Anterior cingulate cortex (tissue), 58 donors: ENCODE results near the gene ORMDL1.
"Not testable (repeated sequence)": the region's sequence is repeated elsewhere in the genome, so short reads cannot be mapped to it uniquely, and the experiment has no call there.

ENCODE experiments used
- DNase-seq, 58 donors: peaks; one replicate each; lab custom pipeline; 2025; lab: John Stamatoyannopoulos, UW

Gene ORMDL1

GRCh38 chr2:189782221-189782671 lies 1.9 kb downstream of the ORMDL1 start:
- DNase-seq, result no peak

DNA sequence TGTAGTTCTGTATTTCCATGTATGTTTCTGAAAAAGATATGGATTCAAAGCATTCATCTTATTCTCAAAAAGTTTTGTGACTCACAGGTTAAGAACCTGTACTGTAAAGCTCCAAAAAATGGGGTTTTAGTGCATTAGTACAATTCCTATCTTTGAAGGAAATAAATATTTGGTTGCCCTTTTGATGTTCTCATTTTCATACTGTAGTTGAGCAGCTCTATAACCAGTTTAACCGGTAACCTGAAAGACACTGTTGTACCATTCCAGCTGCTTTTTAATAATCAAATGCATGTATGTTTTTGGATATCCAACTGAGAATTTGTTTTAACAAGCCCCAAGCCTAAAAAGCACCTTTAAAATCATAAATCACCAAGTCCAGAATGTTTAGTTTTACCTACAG lies 11.9 kb downstream of the ORMDL1 start:
- no peak for DNase-seq

DNA sequence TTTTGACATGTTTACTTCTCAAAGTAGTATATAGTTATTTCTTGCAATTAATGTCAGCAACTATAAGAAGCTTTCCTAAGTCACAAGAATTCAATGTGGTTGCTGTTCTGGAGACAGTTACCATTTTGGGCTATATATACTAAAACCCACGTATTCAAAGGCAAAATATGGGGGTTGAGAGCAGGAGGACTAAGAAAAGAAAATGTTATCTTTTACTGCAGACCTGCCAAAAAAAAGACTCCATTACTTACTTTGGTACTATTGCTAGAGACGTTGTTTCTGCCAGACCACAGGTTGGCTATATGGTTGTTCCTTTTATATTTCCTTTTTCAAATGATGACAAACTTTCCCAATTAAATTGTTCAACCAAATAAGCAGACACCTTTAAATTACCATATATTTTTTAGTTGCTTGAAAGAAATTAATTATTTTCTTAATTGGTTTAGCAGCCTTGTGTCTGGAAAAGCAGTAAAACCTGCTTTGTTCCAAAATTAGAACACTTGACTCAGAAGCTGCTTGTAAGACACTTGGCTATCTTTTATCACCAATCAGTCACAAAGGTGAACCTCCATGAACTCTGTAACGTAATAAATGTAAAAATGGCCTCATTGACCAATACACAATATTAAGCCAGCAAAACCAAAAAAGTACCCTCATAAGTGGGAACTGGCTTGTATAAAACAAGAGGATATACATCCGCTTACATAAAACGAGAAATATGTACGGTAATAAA lies 13.4 kb downstream of the ORMDL1 start:
- no peak for DNase-seq

DNA sequence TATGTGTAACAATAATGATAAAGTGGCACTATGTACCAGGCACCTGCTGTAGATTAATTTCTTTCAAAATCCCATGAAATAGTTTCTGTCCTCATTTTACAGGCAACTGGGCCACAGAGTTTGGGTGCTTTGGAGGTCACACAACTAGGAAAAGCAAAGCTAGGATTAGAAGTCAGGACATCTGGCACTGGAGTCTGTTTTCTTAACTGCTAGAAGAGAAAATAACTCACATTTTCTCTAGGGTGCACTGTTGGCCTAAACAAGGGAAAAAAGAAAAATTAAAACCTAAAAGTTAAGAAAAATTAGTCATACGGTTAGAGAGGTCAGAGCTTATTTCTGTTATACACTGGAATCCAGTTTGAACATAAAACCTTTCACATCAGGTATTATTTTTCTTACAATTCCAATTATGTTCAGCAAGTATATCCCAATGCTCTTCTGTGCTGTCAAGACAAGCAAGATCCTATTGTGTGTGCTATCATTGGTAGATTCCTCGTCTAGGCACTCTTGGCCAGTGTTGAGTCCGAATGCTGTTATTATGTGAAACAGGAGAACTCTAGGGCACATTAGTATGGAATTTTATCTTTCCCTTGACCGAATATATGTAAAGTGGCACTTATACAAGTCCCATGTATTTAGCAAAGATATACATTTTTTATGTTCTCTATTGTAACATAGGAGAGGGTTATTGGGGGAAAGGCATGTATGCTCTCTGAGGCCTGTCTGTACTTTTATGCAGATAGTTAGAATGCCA lies 20.1 kb downstream of the ORMDL1 start:
- no peak for DNase-seq

DNA sequence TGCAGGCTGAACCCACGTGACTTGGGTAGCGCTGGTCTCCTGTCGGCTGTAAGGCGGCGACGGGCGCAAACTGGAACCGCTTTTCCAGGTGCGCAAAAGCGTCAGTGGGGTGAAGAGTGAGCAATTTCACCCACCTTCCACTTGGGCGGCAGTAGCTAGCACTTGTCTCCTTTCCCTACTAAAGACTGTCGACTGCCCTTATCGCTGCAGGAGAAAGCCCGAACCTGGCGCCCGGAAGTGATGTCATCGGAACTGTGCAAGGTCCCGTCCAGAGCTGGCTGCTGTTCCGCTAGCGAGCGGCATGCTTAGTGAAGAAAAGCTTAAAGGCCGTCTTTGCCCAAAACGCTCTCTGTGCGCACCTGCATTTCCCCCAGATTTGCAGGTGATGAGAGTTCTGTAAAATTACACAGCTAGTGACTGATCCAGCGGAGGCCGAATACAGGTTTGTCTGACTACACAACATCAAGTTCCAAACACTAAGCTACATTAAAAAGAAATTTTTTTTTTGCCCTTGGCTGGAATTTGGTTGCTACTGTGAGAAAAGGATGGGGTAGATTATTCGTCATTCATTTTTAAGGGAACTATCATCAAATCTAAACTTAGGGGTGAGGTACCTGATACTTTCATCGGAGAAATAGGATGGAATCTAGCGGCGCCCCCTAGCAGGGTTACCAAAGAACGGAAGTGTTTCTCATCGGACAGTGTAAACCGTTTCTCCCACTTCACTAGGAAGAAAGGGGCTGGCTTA lies 21.4 kb downstream of the ORMDL1 start, which contains the start of gene OSGEPL1:
TSS of gene OSGEPL1 (minus strand) at position 242 of the 748 bp plus-strand sequence. CDS start 1,152 bp downstream, outside the sequence.
- DNase-seq, result peak; percentile 60 to 96 (median 88)

- DNase-seq, result no peak
Observed at GRCh38 chr2:189762229-189762550, 21.9 kb downstream of the ORMDL1 start.

- DNase-seq, result not testable (repeated sequence)
Observed at GRCh38 chr2:189760154-189760553, 24.0 kb downstream of the ORMDL1 start.

- no peak for DNase-seq
Observed at GRCh38 chr2:189756311-189756952, 27.7 kb downstream of the ORMDL1 start.

DNA sequence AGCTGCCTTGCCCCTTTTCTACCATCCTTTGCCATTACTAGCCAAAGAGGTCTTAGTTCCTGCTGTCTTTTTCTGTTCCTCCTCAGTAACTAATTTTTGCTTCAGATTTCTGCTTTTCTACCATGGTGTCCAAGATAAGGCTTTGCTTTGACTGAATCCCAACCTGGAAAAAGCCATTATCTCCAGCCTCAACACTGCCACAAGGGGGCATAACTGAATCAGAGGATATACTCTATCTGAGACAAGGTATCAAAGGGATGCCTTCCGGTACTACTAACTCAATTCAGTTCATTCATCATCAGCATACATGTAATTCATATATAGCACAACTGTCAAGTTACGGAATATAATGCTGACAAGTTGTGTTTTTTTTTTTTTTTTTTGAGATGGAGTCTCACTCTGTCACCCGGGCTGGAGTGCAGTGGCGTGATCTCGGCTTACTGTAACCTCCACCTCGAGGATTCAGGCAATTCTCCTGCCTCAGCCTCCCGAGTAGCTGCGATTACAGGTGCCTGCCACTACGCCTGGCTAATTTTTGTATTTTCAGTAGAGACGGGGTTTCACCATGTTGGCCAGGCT lies 33.0 kb downstream of the ORMDL1 start:
- peak in 1 of 58 donors; percentile 0 for DNase-seq

GRCh38 chr2:189729430-189729829 lies 54.7 kb downstream of the ORMDL1 start:
- no peak for DNase-seq

DNA sequence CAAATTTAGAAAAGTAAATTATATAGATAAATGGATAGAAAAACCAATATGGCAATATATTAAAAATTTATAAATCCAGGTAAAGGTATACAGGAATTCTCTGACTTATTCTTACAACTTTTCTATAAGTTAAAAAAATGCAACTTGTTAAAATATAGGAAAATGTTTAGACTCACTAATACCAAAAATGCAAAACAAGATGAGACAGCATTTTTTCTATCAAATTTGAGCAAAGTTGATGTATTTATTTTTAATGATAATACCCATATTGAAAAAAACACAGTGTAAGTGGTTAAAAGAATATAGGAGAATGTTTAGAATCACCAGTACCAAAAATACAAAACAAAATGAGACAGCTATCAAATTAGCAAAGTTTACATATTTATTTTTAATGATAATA lies 57.3 kb downstream of the ORMDL1 start:
- DNase-seq, result no peak

DNA sequence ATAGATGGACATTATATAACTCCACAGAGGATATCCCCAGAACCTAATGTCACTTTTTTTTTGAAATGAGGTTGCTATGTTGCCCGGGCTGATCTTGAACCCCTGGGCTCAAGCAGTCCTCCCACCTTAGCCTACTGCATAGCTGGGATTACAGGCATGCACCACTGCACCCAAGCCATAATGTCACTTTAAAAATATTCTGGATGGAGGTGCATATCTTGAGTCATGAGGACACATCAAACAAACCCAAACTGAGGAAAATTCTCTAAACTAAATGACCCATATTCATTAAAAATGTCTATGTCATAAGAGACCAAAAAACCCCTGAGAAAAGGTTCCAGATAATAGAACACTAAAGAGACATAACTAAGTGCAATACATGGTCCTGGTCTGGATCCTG lies 57.9 kb downstream of the ORMDL1 start:
- DNase-seq, result no peak

DNA sequence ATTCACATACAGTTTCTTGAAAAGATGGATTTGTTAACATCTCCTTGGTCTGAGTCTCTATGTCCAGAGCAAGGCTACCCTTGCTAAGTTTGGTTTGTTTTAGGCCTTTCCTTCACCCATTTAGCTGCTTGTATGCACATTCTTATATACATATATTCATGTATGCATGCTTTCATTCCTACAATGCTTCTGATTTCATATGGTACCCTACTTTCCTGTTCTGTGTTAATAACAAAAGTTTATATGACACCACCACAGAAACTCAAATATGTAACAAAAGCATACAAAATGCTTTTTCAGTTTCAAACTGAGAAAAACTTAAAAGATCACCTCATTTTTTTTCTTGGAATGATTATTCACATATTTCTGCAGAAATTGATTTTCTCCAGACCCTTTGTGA lies 60.9 kb downstream of the ORMDL1 start:
- DNase-seq, result no peak
